H1 (cell line): ENCODE measurements around the gene ALG6. TPM values are rescaled to one million over a fixed set of nuclear protein-coding genes. Genes with fewer than 3 reads are reported as not detected.

ENCODE experiments used
- CTCF ChIA-PET: fragments of 300-600 bp; sonication (Branson Sonifier 250); formaldehyde crosslinking; loops from one replicate; lab custom pipeline; 2021; ENCODE audit not compliant: partially characterized antibody; lab: Charles Lee
- POLR2A ChIA-PET: fragments of 300-600 bp; sonication (Branson Sonifier 250); formaldehyde crosslinking; loops from one replicate; lab custom pipeline; 2021; ENCODE audit warnings: inconsistent platforms; ENCODE audit not compliant: partially characterized antibody; lab: Charles Lee
- DNase-seq, 2 experiments: peaks; one replicate each; pipeline versions ENCODE4 v3.0.0 to v3.0.0-alpha.2; 2010 to 2022; ENCODE audit warnings: low spot score in 2 of 2, low read depth in 1 of 2, mixed read lengths in 1 of 2
- FAIRE-seq: peaks from 2 replicates; lab custom pipeline; 2011; peaks lifted over from hg19 to GRCh38; lab: Jason Lieb, UNC
- H2AFZ ChIP-seq: 2 replicates; pipeline ENCODE4 v1.8.1; 2012; ENCODE audit warnings: low read length, inconsistent platforms
- H2AK5ac ChIP-seq: 2 replicates; pipeline ENCODE4 v1.6.1; 2013; ENCODE audit warnings: low read depth, low read length
- H2BK120ac ChIP-seq: replicated peaks from 2 replicates; pipeline ENCODE3; 2013; ENCODE audit warnings: low read depth, low read length, inconsistent platforms
- H2BK12ac ChIP-seq: 2 replicates; pipeline ENCODE4 v1.6.1; 2013; ENCODE audit warnings: low read depth, low read length
- H2BK15ac ChIP-seq: 2 replicates; pipeline ENCODE4 v1.6.1; 2013; ENCODE audit warnings: low read length
- H2BK20ac ChIP-seq: 2 replicates; pipeline ENCODE4 v1.6.1; 2013; ENCODE audit warnings: low read length
- H2BK5ac ChIP-seq: 2 replicates; pipeline ENCODE4 v1.6.1; 2013; ENCODE audit warnings: low read depth, low read length
- H3K14ac ChIP-seq: 2 replicates; pipeline ENCODE4 v1.6.1; 2013; ENCODE audit warnings: inconsistent platforms; ENCODE audit not compliant: insufficient read length
- H3K18ac ChIP-seq: 2 replicates; pipeline ENCODE4 v1.6.1; 2013; ENCODE audit warnings: low read length; ENCODE audit errors: extremely low read depth
- H3K23ac ChIP-seq: 2 replicates; pipeline ENCODE4 v1.6.1; 2013; ENCODE audit warnings: inconsistent platforms; ENCODE audit not compliant: insufficient read length
- H3K23me2 ChIP-seq: 2 replicates; pipeline ENCODE4 v1.6.1; 2013; ENCODE audit warnings: low read depth, low read length
- H3K27ac ChIP-seq: 2 replicates; pipeline ENCODE4 v1.6.1; 2011; ENCODE audit warnings: low read depth, low read length, inconsistent platforms
- H3K27me3 ChIP-seq, 4 experiments: replicated peaks in 1 of 4; 1 replicate in 1 of 4; 2 replicates in 3 of 4; pipeline versions ENCODE4 v1.6.1 to v1.8.1; 2011 to 2013; ENCODE audit warnings: low read length in 3 of 4, mild to moderate bottlenecking in 3 of 4, inconsistent platforms in 2 of 4, mixed read lengths in 2 of 4, moderate library complexity in 1 of 4; ENCODE audit not compliant: control insufficient read depth in 3 of 4, insufficient read depth in 3 of 4; ENCODE audit errors: extremely low read depth in 1 of 4
- H3K36me3 ChIP-seq, 4 experiments: 2 replicates each; pipeline versions ENCODE4 v1.6.1 to v1.8.1; 2011 to 2013; ENCODE audit warnings: mild to moderate bottlenecking in 4 of 4, low read length in 3 of 4, moderate library complexity in 2 of 4, control low read depth in 1 of 4, inconsistent platforms in 1 of 4; ENCODE audit not compliant: insufficient read depth in 4 of 4, control insufficient read depth in 2 of 4
- H3K4ac ChIP-seq: replicated peaks from 2 replicates; pipeline ENCODE3; 2013; ENCODE audit warnings: low read length, low read depth, mixed read lengths, inconsistent platforms; ENCODE audit not compliant: insufficient read length
- H3K4me1 ChIP-seq, 4 experiments: replicated peaks in 1 of 4; 1 replicate in 1 of 4; 2 replicates in 3 of 4; pipeline versions ENCODE4 v1.6.1 to v1.8.1; 2011 to 2013; ENCODE audit warnings: low read length in 3 of 4, inconsistent platforms in 2 of 4, mixed read lengths in 1 of 4; ENCODE audit not compliant: insufficient read depth in 4 of 4, control insufficient read depth in 3 of 4
- H3K4me2 ChIP-seq, 2 experiments: 2 replicates each; pipeline versions ENCODE4 v1.6.1 to v1.8.1; 2011 to 2013; ENCODE audit warnings: low read depth in 2 of 2, low read length in 2 of 2, control low read depth in 1 of 2, inconsistent platforms in 1 of 2, mild to moderate bottlenecking in 1 of 2; ENCODE audit not compliant: insufficient read depth in 1 of 2
- H3K4me3 ChIP-seq, 4 experiments: fragments of 200-600, 300-600 bp in 1 of 4; sonication (generic), shearing (Covaris generic), sonication (Bioruptor Twin) in 1 of 4; 2 replicates each; pipeline versions ENCODE4 v1.5.1 to v1.8.1; 2011 to 2016; ENCODE audit warnings: low read length in 4 of 4, low read depth in 3 of 4, control low read depth in 2 of 4, inconsistent platforms in 2 of 4, mild to moderate bottlenecking in 2 of 4, mixed read lengths in 1 of 4, moderate library complexity in 1 of 4; ENCODE audit not compliant: insufficient read depth in 2 of 4; ENCODE audit errors: extremely low read depth in 1 of 4
- H3K56ac ChIP-seq: replicated peaks from 2 replicates; pipeline ENCODE3; 2013; ENCODE audit warnings: low read depth, mild to moderate bottlenecking, mixed read lengths, low read length, inconsistent platforms; ENCODE audit not compliant: insufficient read length
- H3K79me1 ChIP-seq: 2 replicates; pipeline ENCODE4 v1.6.1; 2013; ENCODE audit warnings: low read depth, low read length, control low read depth
- H3K79me2 ChIP-seq, 2 experiments: 2 replicates each; pipeline versions ENCODE4 v1.6.1 to v1.8.1; 2012 to 2013; ENCODE audit warnings: low read length in 2 of 2, mild to moderate bottlenecking in 2 of 2, inconsistent platforms in 1 of 2; ENCODE audit not compliant: insufficient read depth in 2 of 2, control insufficient read depth in 1 of 2
- H3K9ac ChIP-seq, 4 experiments: replicated peaks in 1 of 4; 1 replicate in 1 of 4; 2 replicates in 3 of 4; pipeline versions ENCODE4 v1.6.1 to v1.8.1; 2011 to 2013; ENCODE audit warnings: low read depth in 3 of 4, low read length in 3 of 4, control low read depth in 2 of 4, mild to moderate bottlenecking in 2 of 4, moderate library complexity in 2 of 4, inconsistent platforms in 1 of 4; ENCODE audit errors: extremely low read depth in 1 of 4
- H3K9me3 ChIP-seq, 2 experiments: 2 replicates each; pipeline versions ENCODE4 v1.6.1 to v1.8.1; 2012 to 2013; ENCODE audit warnings: mild to moderate bottlenecking in 2 of 2, moderate library complexity in 2 of 2, control low read depth in 1 of 2, inconsistent platforms in 1 of 2, low read depth in 1 of 2, low read length in 1 of 2, mixed read lengths in 1 of 2; ENCODE audit not compliant: insufficient read depth in 2 of 2
- H4K20me1 ChIP-seq, 2 experiments: replicated peaks in 1 of 2; 2 replicates each; pipeline versions ENCODE3 to v1.8.1; 2011 to 2013; ENCODE audit warnings: inconsistent platforms in 2 of 2, low read length in 2 of 2, mild to moderate bottlenecking in 1 of 2; ENCODE audit not compliant: insufficient read depth in 2 of 2, control insufficient read depth in 1 of 2
- H4K5ac ChIP-seq: 2 replicates; pipeline ENCODE4 v1.6.1; 2013; ENCODE audit warnings: low read length, low read depth, mixed read lengths, inconsistent platforms; ENCODE audit not compliant: insufficient read length
- H4K8ac ChIP-seq: 2 replicates; pipeline ENCODE4 v1.8.0; 2013; ENCODE audit warnings: mild to moderate bottlenecking, moderate library complexity, low read length, inconsistent platforms; ENCODE audit not compliant: insufficient read depth; ENCODE audit errors: extremely low read depth
- H4K91ac ChIP-seq: replicated peaks from 2 replicates; pipeline ENCODE3; 2013; ENCODE audit warnings: low read length, mixed read lengths, inconsistent platforms; ENCODE audit not compliant: insufficient read length
- CREB1 ChIP-seq: IDR thresholded peaks from 2 replicates; pipeline ENCODE4 v1.6.1; 2012; ENCODE audit warnings: inconsistent platforms
- KDM5A ChIP-seq: fragments of 200-600 bp; IDR thresholded peaks from 2 replicates; pipeline ENCODE4 v1.7.1; 2012; ENCODE audit warnings: mild to moderate bottlenecking, low read length, inconsistent platforms, mixed read lengths
- RBBP5 ChIP-seq: IDR thresholded peaks from 2 replicates; pipeline ENCODE4 v1.7.1; 2012; ENCODE audit warnings: low read depth, mild to moderate bottlenecking, inconsistent platforms, low read length, moderate library complexity, borderline replicate concordance
- WGBS, 2 experiments: shearing (Covaris generic) in 1 of 2; methylation state at CpG; one replicate each; pipeline versions ENCODE4 v1.1.6 to v1.1.7; 2013 to 2015; ENCODE audit warnings: low lambda C conversion rate in 2 of 2, mixed read lengths in 2 of 2, inconsistent platforms in 1 of 2, low coverage in 1 of 2, missing lambda C conversion rate in 1 of 2; ENCODE audit not compliant: insufficient replicate concordance in 2 of 2, insufficient coverage in 1 of 2, insufficient read length in 1 of 2; ENCODE audit errors: extremely low coverage in 1 of 2, missing lambda C conversion rate in 1 of 2; 5-methylcytosine and 5-hydroxymethylcytosine counted together
- polyA plus RNA-seq, 7 experiments: library from polyadenylated mRNA; depleted of rRNA in 3 of 7; stranded (reverse) in 5 of 7; unstranded in 2 of 7; fragments of >200 nt in 5 of 7; fragments of 200-250 nt in 2 of 7; gene quantifications; 1 replicate in 5 of 7; 2 replicates in 1 of 7; 4 replicates in 1 of 7; pipeline versions ENCODE4 v1.2.1 to v1.2.3, GENCODE V29; 2011 to 2013; ENCODE audit warnings: missing spikeins in 2 of 7, mixed read lengths in 2 of 7
- total RNA-seq: library from RNA; stranded (reverse); fragmentation: NEBNext Ultra II Directional; extraction: Animal tissue kit (Norgen Biotek cat#: 25700); gene quantifications from 2 replicates; pipeline ENCODE4 v1.2.1, GENCODE V29; 2021

ALG6 gene
- total and polyA plus RNA-seq, 2 of the 8 experiments (the other 6 are each of a cell fraction or from before 2014, with no cell fraction given), result 17.8 to 26.8 TPM

GRCh38 chr1:63343922-63344321 lies 23.5 kb upstream of the ALG6 start:
- no peak overlapping the region for H3K9ac ChIP-seq
- no peaks in the 10 kb centered on the region for H3K23me2 ChIP-seq
- no peak overlapping the region for H3K23ac ChIP-seq
- no peaks in the 10 kb centered on the region for H3K79me2 ChIP-seq
- no peaks in the 10 kb centered on the region for H3K79me1 ChIP-seq
- no peak overlapping the region for H2BK15ac ChIP-seq
- H2BK20ac ChIP-seq, result no peak overlapping the region
- no peak overlapping the region for H2BK120ac ChIP-seq
- H3K56ac ChIP-seq, result no peak overlapping the region
- H3K14ac ChIP-seq, result no peak overlapping the region
- POLR2A ChIA-PET, result interaction anchor here (0.8 to 1.2 kb wide), 3 partner anchors 12 to 21 kb away, joined by 3 to 4 read pairs (median 3); no protein-coding TSS in a partner anchor
- peaks cover 0 to 7% (median 2%) of the 10 kb centered on the region in 4 experiments; a peak in 2 of 7 replicates for H3K4me1 ChIP-seq
- H3K36me3 ChIP-seq, result no peaks in the 10 kb centered on the region
- no peak overlapping the region for H3K4me2 ChIP-seq
- H4K5ac ChIP-seq, result no peak overlapping the region
- H3K4ac ChIP-seq, result no peak overlapping the region
- H2BK12ac ChIP-seq, result no peak overlapping the region
- no peak for FAIRE-seq
- DNase-seq, result no peak
- CTCF ChIA-PET, result interaction anchor here (0.8 to 2.8 kb wide), 5 partner anchors 9 to 195 kb away, joined by 3 to 15 read pairs (median 4); no protein-coding TSS in a partner anchor
- WGBS, 2 experiments, result no CpG with 5 or more reads among the region's 1 CpG
- no peak overlapping the region for H2AFZ ChIP-seq
- H2AK5ac ChIP-seq, result no peak overlapping the region
- H4K91ac ChIP-seq, result no peak overlapping the region
- H3K18ac ChIP-seq, result no peak overlapping the region
- H4K20me1 ChIP-seq, result no peaks in the 10 kb centered on the region
- H3K4me3 ChIP-seq, result no peak overlapping the region
- no peaks in the 10 kb centered on the region; a peak in 1 of 7 replicates for H3K27me3 ChIP-seq
- H4K8ac ChIP-seq, result no peak overlapping the region
- TF ChIP-seq RBBP5 (no peak), CREB1 (no peak), KDM5A (no peak)
- TF ChIP-seq, all 59 proteins: peak for 0
- no peak overlapping the region for H2BK5ac ChIP-seq
- no peaks in the 10 kb centered on the region for H3K9me3 ChIP-seq
- no peak overlapping the region for H3K27ac ChIP-seq
